Fibroblast of lung (primary cell): ENCODE measurements around the gene C16orf92. TPM values are rescaled to one million over a fixed set of nuclear protein-coding genes. Genes with fewer than 3 reads are reported as not detected.

Source experiments
- DNase-seq, 2 donors: peaks; one replicate each; pipeline versions ENCODE4 v3.0.0 to v3.0.0-alpha.2; 2010; ENCODE audit warnings: low read depth in 2 of 2
- H2AFZ ChIP-seq: 2 replicates; pipeline ENCODE4 v1.5.1; 2012; ENCODE audit warnings: low read length, control low read depth, inconsistent platforms
- H3K27ac ChIP-seq: 2 replicates; pipeline ENCODE4 v1.5.1; 2011; ENCODE audit warnings: low read length, control low read depth; ENCODE audit not compliant: insufficient read depth
- H3K27me3 ChIP-seq: 2 replicates; pipeline ENCODE4 v1.5.1; 2011; ENCODE audit warnings: mild to moderate bottlenecking, low read length; ENCODE audit not compliant: control insufficient read depth, insufficient read depth
- H3K36me3 ChIP-seq: 2 replicates; pipeline ENCODE4 v1.5.1; 2011; ENCODE audit warnings: low read length; ENCODE audit not compliant: control insufficient read depth, insufficient read depth
- H3K4me1 ChIP-seq: 2 replicates; pipeline ENCODE4 v1.5.1; 2011; ENCODE audit warnings: low read length; ENCODE audit not compliant: control insufficient read depth, insufficient read depth; ENCODE audit errors: extremely low read depth
- H3K4me2 ChIP-seq: 2 replicates; pipeline ENCODE4 v1.5.1; 2011; ENCODE audit warnings: low read length, control low read depth; ENCODE audit not compliant: insufficient read depth; ENCODE audit errors: extremely low read depth
- H3K4me3 ChIP-seq, 4 experiments: fragments of 200-600 bp in 1 of 4; sonication (generic) in 1 of 4; replicated peaks in 1 of 4; 2 replicates each; pipeline ENCODE4 v1.5.1; 2011 to 2016; ENCODE audit warnings: low read length in 4 of 4, low read depth in 3 of 4, mild to moderate bottlenecking in 3 of 4, control low read depth in 2 of 4, inconsistent platforms in 1 of 4, mixed read lengths in 1 of 4; ENCODE audit not compliant: insufficient read depth in 1 of 4; ENCODE audit errors: control extremely low read depth in 1 of 4
- H3K79me2 ChIP-seq: 2 replicates; pipeline ENCODE4 v1.5.1; 2012; ENCODE audit warnings: mild to moderate bottlenecking, low read length, inconsistent platforms; ENCODE audit not compliant: control insufficient read depth, insufficient read depth
- H3K9ac ChIP-seq: 2 replicates; pipeline ENCODE4 v1.5.1; 2011; ENCODE audit warnings: mild to moderate bottlenecking, low read length, control low read depth; ENCODE audit not compliant: insufficient read depth
- H3K9me3 ChIP-seq: 2 replicates; pipeline ENCODE4 v1.5.1; 2012; ENCODE audit warnings: low read depth, low read length; ENCODE audit not compliant: control insufficient read depth, insufficient read depth
- H4K20me1 ChIP-seq: 2 replicates; pipeline ENCODE4 v1.5.1; 2011; ENCODE audit warnings: low read length; ENCODE audit not compliant: control insufficient read depth, insufficient read depth; ENCODE audit errors: extremely low read depth
- EZH2 ChIP-seq: IDR thresholded peaks from 2 replicates; pipeline ENCODE4 v1.5.1; 2012; ENCODE audit warnings: low read length, control low read depth, mild to moderate bottlenecking; ENCODE audit errors: missing control alignments
- polyA plus RNA-seq, 2 donors: library from polyadenylated mRNA; depleted of rRNA in 1 of 2; stranded (reverse) in 1 of 2; unstranded in 1 of 2; fragments of >200 nt; gene quantifications; 2 replicates each; pipeline ENCODE4 v1.2.1, GENCODE V29; 2011 to 2012; ENCODE audit warnings: missing spikeins in 1 of 2
- total RNA-seq: library from RNA; depleted of rRNA; stranded (reverse); fragments of >200 nt; gene quantifications from 2 replicates; pipeline ENCODE4 v1.2.1, GENCODE V29; 2014
- TF ChIP-seq, protein P1 (sequence below), 2 donors: IDR thresholded peaks in 1 of 2; conservative IDR thresholded peaks in 1 of 2; 1 replicate in 1 of 2; 2 replicates in 1 of 2; pipeline ENCODE4 v1.5.1; 2011 to 2012; ENCODE audit warnings: low read length in 2 of 2, control low read depth in 1 of 2, inconsistent platforms in 1 of 2, low read depth in 1 of 2, mild to moderate bottlenecking in 1 of 2

Gene C16orf92
- total and polyA plus RNA-seq, 2 donors (not counting 1 experiment from before 2014, with no cell fraction given): not detected

DNA sequence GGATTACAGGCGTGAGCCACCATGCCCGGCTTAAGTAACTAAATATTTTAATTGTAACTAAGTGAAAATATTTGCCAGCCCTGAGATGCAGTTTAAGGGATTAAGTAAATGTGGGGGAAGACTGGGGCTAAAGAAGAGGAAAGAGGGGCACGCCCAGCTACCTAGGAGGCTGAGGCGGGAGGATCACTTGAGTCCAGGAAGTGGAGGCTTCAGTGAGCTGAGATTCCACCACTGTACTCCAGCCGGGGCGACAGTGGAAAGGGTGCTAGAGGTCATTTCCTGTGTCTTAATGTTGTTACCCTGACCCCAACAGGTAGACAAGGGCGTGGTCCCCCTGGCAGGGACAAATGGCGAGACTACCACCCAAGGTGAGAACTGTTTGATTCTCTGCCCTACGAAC, 45.3 kb downstream of the C16orf92 start:
- H3K4me1 ChIP-seq: peaks cover 34% of the 10 kb centered on the region
- no peak overlapping the region for H2AFZ ChIP-seq
- peaks cover 36% of the 10 kb centered on the region for H3K36me3 ChIP-seq

DNA sequence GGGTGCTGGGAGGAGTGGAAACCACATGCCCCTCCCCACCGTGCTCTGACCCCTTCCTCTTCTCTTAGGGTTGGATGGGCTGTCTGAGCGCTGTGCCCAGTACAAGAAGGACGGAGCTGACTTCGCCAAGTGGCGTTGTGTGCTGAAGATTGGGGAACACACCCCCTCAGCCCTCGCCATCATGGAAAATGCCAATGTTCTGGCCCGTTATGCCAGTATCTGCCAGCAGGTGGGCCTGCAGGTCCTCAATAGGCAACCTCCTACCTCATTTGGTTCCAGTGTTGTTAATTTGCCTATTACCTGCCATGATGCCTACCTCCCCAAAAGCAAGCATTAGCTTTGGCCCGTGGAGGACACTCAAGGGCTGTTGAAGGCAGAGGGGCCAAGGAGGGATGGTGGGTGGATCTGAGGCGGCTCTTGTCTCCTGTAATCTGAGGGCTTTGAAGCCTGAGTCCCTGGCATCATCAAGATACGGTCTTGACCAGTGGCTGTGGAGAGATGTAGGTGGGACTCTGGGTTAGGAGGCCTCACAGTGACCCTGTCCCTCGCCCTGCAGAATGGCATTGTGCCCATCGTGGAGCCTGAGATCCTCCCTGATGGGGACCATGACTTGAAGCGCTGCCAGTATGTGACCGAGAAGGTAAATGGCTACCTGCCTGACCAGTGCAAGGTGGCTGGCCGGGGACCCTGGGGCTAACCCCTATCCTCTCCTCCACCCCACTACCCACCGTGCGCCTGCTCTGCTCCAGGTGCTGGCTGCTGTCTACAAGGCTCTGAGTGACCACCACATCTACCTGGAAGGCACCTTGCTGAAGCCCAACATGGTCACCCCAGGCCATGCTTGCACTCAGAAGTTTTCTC, 46.0 kb downstream of the C16orf92 start:
- Histone ChIP-seq H3K9me3 (no peaks in the 10 kb centered on the region), H3K36me3 (peaks cover 36% of the 10 kb centered on the region), H3K27ac (peak overlapping the region; percentile 23), H3K27me3 (no peaks in the 10 kb centered on the region), H3K4me1 (peaks cover 28% of the 10 kb centered on the region), H2AFZ (no peak overlapping the region), H4K20me1 (no peaks in the 10 kb centered on the region), H3K9ac (no peak overlapping the region), H3K4me2 (peak overlapping the region; percentile 70), H3K79me2 (peaks cover 50% of the 10 kb centered on the region), H3K4me3 (peak overlapping the region in 2 of 4 experiments; percentile 20 to 36)
- DNase-seq: no peak
- no peak for TF ChIP-seq EZH2
- TF ChIP-seq, protein P1, sequence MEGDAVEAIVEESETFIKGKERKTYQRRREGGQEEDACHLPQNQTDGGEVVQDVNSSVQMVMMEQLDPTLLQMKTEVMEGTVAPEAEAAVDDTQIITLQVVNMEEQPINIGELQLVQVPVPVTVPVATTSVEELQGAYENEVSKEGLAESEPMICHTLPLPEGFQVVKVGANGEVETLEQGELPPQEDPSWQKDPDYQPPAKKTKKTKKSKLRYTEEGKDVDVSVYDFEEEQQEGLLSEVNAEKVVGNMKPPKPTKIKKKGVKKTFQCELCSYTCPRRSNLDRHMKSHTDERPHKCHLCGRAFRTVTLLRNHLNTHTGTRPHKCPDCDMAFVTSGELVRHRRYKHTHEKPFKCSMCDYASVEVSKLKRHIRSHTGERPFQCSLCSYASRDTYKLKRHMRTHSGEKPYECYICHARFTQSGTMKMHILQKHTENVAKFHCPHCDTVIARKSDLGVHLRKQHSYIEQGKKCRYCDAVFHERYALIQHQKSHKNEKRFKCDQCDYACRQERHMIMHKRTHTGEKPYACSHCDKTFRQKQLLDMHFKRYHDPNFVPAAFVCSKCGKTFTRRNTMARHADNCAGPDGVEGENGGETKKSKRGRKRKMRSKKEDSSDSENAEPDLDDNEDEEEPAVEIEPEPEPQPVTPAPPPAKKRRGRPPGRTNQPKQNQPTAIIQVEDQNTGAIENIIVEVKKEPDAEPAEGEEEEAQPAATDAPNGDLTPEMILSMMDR (conservative IDR thresholded peaks at IDR 0.05 in 1 of 2, IDR thresholded peaks at IDR 0.05 in 1 of 2; ENCODE audit: low read depth in 1 of 2, low read length in 2 of 2): peak; percentile 45 to 58

More for the DNA sequence above, 45.3 kb downstream of the C16orf92 start:
- Histone ChIP-seq H3K4me3 (peak overlapping the region in 1 of 4 experiments; percentile 0), H3K27me3 (no peaks in the 10 kb centered on the region), H3K27ac (peak overlapping the region; percentile 17), H3K4me2 (peak overlapping the region; percentile 70), H3K79me2 (peaks cover 50% of the 10 kb centered on the region), H3K9ac (no peak overlapping the region), H3K9me3 (no peaks in the 10 kb centered on the region), H4K20me1 (no peaks in the 10 kb centered on the region)
- DNase-seq: no peak
- TF ChIP-seq EZH2: no peak
- TF ChIP-seq, protein P1 (conservative IDR thresholded peaks at IDR 0.05 in 1 of 2, IDR thresholded peaks at IDR 0.05 in 1 of 2; ENCODE audit: low read depth in 1 of 2, low read length in 2 of 2): no peak

DNA sequence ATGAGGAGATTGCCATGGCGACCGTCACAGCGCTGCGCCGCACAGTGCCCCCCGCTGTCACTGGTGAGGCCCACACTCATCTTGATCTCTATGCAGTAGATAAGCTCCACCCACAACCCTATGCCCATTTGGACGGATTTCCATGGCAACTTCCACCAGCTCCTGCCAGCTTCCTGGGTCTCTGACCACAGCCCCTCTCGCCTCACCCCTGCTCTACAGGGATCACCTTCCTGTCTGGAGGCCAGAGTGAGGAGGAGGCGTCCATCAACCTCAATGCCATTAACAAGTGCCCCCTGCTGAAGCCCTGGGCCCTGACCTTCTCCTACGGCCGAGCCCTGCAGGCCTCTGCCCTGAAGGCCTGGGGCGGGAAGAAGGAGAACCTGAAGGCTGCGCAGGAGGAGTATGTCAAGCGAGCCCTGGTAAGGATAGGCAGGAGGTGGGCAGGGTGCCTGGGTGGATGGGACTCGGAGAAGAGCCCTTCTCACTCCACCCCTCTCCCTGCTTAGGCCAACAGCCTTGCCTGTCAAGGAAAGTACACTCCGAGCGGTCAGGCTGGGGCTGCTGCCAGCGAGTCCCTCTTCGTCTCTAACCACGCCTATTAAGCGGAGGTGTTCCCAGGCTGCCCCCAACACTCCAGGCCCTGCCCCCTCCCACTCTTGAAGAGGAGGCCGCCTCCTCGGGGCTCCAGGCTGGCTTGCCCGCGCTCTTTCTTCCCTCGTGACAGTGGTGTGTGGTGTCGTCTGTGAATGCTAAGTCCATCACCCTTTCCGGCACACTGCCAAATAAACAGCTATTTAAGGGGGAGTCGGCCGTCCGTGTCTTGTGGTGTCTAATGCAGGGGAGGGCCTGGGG, 46.8 kb downstream of the C16orf92 start:
- Histone ChIP-seq H3K27ac (peak overlapping the region; percentile 23), H3K4me3 (peak overlapping the region in 2 of 4 experiments; percentile 20 to 36), H3K9ac (peak overlapping the region; percentile 28)

More for the DNA sequence above, 46.8 kb downstream of the C16orf92 start:
- Histone ChIP-seq H4K20me1 (no peaks in the 10 kb centered on the region), H3K4me2 (peak overlapping the region; percentile 70), H3K27me3 (no peaks in the 10 kb centered on the region), H2AFZ (no peak overlapping the region), H3K4me1 (peaks cover 21% of the 10 kb centered on the region), H3K9me3 (no peaks in the 10 kb centered on the region), H3K36me3 (peaks cover 36% of the 10 kb centered on the region), H3K79me2 (peaks cover 50% of the 10 kb centered on the region)
- TF ChIP-seq, protein P1 (conservative IDR thresholded peaks at IDR 0.05 in 1 of 2, IDR thresholded peaks at IDR 0.05 in 1 of 2; ENCODE audit: low read depth in 1 of 2, low read length in 2 of 2): no peak
- TF ChIP-seq EZH2: no peak
- DNase-seq: peak in 1 of 2 donors; percentile 57
